GM18505 (cell line): Measurements from ENCODE around the gene ATM.
"Not testable (repeated sequence)": the region's sequence is repeated elsewhere in the genome, so short reads cannot be mapped to it uniquely, and the experiment has no call there.

ENCODE experiments used
- ATAC-seq: cut with Tn5 transposase; IDR thresholded peaks from one replicate; pipeline ENCODE4 v1.9.1; 2021; ENCODE audit not compliant: unreplicated experiment
- POLR2A ChIP-seq: IDR thresholded peaks from 4 replicates; pipeline ENCODE4 v1.6.1; 2011; ENCODE audit warnings: borderline replicate concordance; ENCODE audit not compliant: insufficient read depth, insufficient read length; ENCODE audit errors: extremely low read depth

ATM gene

GRCh38 chr11:108269583-108269982 is 46.7 kb downstream of the ATM start:
- TF ChIP-seq POLR2A: no peak
- ATAC-seq: no peak

DNA sequence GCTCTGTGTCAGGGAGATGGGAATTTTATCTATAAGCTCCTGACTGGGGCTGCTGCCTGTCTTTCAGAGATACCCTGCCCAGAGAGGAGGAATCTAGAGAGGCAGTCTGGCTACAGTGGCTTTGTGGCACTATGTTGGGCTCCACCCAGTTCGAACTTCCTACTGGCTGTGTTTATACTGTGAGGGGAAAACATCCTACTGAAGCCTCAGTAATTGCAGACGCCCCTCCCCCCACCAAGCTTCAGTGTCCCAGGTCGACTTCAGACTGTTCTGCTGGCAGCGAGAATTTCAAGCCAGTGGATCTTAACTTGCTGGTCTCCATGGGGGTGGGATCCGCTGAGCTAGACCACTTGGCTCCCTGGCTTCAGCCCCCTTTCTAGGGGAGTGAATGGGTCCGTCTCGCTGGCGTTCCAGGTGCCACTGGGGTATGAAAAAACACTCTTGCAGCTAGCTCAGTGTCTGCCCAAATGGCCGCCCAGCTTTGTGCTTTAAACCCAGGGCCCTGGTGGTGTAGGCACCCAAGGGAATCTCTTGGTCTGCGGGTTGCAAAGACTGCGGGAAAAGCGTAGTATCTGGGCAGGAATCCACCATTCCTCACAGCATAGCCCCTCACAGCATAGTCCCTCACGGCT is 54.2 kb downstream of the ATM start:
- ATAC-seq: not testable (repeated sequence)

DNA sequence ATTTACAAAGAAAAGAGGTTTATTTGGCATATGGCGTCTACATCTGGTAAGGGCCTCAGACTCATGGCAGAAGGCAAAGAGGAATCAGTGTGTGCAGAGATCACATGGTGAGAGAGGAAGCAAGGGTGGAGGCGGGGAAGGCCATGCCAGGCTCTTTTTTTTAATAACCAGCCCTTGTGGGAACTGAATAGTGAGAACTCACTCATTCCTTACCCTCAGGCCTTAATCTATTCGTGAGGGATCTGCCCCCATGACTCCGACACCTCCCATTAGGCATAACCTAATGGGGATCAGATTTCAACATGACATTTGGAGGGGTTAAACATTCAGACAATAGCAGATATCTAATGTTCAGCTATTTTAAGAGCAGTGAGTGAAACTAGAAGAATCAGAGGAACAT is 55.7 kb downstream of the ATM start:
- ATAC-seq: no peak
- no peak for TF ChIP-seq POLR2A

GRCh38 chr11:108278954-108279353 is 56.1 kb downstream of the ATM start:
- no peak for ATAC-seq
- TF ChIP-seq POLR2A: no peak

DNA sequence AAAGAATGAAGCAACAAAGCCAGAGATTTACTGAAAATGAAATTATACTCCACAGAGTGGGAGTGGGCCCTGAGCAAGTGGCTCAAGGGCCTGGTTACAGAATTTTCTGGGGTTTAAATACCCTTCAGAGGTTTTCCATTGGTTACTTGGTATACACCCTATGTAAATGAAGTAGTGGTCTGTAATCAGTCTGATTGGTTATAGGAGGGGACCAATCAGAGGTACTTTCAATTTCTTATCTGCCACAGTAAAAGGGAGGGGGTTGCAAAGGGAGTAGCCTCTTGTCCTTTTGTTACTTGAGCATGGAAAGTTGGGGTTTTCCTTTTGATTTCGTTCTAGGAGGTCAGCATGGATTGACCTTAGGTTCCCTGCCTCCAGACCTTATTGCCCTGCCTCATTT is 63.5 kb downstream of the ATM start:
- ATAC-seq: no peak
- no peak for TF ChIP-seq POLR2A

- no peak for TF ChIP-seq POLR2A
- no peak for ATAC-seq
Observed at GRCh38 chr11:108286956-108287355, 64.1 kb downstream of the ATM start.

- ATAC-seq: not testable (repeated sequence)
Observed at GRCh38 chr11:108289066-108289465, 66.2 kb downstream of the ATM start.

DNA sequence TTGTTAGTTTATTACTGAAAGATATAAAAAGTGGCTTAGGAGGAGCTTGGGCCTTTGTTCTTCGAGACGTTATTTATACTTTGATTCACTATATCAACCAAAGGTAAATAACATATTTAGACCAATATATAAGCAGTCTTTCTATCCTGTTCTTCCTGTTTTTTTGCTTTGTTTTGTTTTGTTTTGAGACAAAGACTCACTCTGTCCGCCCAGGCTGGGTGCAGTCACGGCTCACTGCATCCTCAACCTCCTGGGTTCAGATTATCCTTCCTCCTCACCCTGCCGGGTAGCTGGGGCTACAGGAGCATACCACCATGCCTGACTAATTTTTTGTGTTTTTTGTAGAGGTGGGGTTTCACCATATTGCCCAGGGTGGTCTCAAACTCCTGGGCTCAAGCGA is 66.8 kb downstream of the ATM start:
- TF ChIP-seq POLR2A: no peak
- ATAC-seq: peak; percentile 80

DNA sequence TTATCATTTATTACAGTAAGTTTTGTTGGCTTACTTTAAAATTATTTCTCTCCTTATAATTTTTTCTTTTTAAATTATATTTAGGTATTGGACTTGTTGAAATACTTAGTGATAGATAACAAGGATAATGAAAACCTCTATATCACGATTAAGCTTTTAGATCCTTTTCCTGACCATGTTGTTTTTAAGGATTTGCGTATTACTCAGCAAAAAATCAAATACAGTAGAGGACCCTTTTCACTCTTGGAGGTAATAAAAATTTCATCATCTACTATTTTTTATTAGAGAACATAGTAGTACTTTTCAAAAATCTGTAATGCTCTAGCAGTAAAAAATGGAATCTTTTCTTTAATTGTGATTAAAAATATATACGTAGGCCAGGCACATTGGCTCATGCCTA is 70.4 kb downstream of the ATM start:
- no peak for ATAC-seq
- TF ChIP-seq POLR2A: no peak

GRCh38 chr11:108302121-108302785 is 79.4 kb downstream of the ATM start:
- ATAC-seq: no peak
- TF ChIP-seq POLR2A: no peak

GRCh38 chr11:108307751-108308150 is 84.9 kb downstream of the ATM start:
- TF ChIP-seq POLR2A: no peak
- ATAC-seq: no peak

GRCh38 chr11:108313444-108313843 is 90.6 kb downstream of the ATM start:
- no peak for ATAC-seq

GRCh38 chr11:108316061-108316460 is 93.2 kb downstream of the ATM start:
- no peak for ATAC-seq
- no peak for TF ChIP-seq POLR2A

More at GRCh38 chr11:108313444-108313843, 90.6 kb downstream of the ATM start:
- no peak for TF ChIP-seq POLR2A

GRCh38 chr11:108319541-108320145 is 96.8 kb downstream of the ATM start:
- TF ChIP-seq POLR2A: no peak
- no peak for ATAC-seq

DNA sequence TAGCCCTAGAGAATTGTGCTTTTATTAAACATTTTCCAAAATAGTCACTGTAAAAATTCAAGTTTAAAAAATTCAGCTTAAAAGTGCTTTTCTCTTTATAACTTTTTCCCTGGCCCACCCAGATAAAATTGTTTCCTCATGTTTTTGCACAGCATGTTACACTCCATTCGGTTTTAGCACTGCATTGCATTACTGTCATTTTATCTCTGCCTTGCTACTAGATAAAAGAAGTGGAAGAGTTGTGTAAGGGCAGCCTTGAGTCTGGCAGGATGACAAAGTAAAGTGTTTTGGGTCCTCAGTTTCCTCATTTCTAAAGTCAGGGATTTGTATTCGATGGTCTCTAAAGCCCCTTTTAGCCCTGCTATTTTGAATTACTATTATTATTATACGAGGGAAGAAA is 99.8 kb downstream of the ATM start:
- TF ChIP-seq POLR2A: no peak
- no peak for ATAC-seq

GRCh38 chr11:108324587-108324986 is 101.7 kb downstream of the ATM start:
- ATAC-seq: no peak
- no peak for TF ChIP-seq POLR2A
